ENCODE measurements around the gene NLRC3.
"Not testable (repeated sequence)": the region's sequence is repeated elsewhere in the genome, so short reads cannot be mapped to it uniquely, and the experiment has no call there.

The NLRC3 gene

DNA sequence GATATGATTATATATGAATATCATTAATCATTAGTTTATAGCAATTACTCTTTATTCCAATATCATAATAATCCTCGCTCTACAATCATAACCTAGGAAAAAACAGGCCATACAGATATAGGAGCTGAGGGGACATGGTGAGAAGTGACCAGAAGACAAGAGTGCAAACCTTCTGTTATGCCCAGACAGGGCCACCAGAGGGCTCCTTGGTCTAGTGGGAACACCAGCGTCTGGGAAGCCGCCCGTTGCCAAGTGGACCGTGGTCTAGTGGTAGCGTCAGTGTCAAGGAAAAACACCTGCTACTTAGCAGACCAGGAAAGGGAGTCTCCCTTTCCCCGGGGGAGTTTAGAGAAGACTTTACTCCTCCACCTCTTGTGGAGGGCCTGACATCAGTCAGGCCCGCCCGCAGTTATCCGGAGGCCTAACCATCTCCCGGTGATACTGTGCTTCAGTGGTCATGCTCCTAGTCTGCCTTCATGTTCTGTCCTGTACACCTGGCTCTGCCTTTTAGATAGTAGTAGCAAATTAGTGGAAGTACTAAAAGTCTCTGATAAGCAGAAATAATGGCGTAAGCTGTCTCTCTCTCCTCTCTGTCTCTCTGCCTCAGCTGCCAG lies 49.9 kb downstream of the NLRC3 start:
- H3K4me3 ChIP-seq (ENCODE audit: insufficient read depth, low read length, poor library complexity, severe bottlenecking); H3F3A ChIP-seq (ENCODE audit: insufficient read depth); H3K4me2 ChIP-seq (ENCODE audit: low read depth, low read length, poor library complexity, severe bottlenecking); H3K27ac ChIP-seq (ENCODE audit: low read depth, low read length); H3K9me2 ChIP-seq (replicated peaks; ENCODE audit: insufficient read depth, low read length); H2AFZ ChIP-seq (ENCODE audit: low read depth, low read length, severe bottlenecking); H3K36me3 ChIP-seq (ENCODE audit: low read length); H3K27me3 ChIP-seq (ENCODE audit: low read length); H3K9me3 ChIP-seq (ENCODE audit: insufficient read depth, low read length); H3K79me2 ChIP-seq (ENCODE audit: insufficient read depth, low read length); H3K9ac ChIP-seq (ENCODE audit: low read length); H4K20me1 ChIP-seq (ENCODE audit: low read depth, low read length): not testable (repeated sequence)
- TF ChIP-seq, protein P1, sequence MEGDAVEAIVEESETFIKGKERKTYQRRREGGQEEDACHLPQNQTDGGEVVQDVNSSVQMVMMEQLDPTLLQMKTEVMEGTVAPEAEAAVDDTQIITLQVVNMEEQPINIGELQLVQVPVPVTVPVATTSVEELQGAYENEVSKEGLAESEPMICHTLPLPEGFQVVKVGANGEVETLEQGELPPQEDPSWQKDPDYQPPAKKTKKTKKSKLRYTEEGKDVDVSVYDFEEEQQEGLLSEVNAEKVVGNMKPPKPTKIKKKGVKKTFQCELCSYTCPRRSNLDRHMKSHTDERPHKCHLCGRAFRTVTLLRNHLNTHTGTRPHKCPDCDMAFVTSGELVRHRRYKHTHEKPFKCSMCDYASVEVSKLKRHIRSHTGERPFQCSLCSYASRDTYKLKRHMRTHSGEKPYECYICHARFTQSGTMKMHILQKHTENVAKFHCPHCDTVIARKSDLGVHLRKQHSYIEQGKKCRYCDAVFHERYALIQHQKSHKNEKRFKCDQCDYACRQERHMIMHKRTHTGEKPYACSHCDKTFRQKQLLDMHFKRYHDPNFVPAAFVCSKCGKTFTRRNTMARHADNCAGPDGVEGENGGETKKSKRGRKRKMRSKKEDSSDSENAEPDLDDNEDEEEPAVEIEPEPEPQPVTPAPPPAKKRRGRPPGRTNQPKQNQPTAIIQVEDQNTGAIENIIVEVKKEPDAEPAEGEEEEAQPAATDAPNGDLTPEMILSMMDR (IDR thresholded peaks at IDR 0.05; ENCODE audit: insufficient read depth, low read length, poor library complexity, severe bottlenecking), result peak; percentile 39

DNA sequence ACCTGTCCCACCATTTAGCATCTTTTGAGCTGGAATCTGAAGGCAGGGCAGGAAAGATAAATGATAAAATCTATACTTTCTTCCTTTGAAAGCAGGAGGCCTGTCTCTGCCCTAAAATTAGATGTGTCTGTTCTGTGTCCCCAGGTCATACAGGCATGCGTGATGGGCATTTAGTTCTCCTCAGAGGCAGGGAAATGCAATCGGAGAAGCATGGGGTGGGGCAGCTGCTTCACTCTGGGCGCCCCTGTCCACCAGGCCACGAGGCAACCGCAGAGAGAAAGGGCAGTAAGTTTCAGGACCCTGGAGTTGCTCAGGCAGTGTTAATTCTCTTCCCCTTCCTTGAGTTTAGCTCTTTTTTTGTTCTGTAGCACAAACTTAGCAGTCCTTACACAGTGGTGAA lies 51.3 kb downstream of the NLRC3 start:
- Histone ChIP-seq H3K27me3 (ENCODE audit: low read length) (no peaks in the 10 kb centered on the region), H3K79me2 (ENCODE audit: insufficient read depth, low read length) (no peaks in the 10 kb centered on the region), H3K4me3 (ENCODE audit: insufficient read depth, low read length, poor library complexity, severe bottlenecking) (no peak overlapping the region), H3K27ac (ENCODE audit: low read depth, low read length) (no peak overlapping the region), H3F3A (ENCODE audit: insufficient read depth) (peaks cover 5% of the 10 kb centered on the region; the same call in 1 of the 2 replicates), H3K36me3 (ENCODE audit: low read length) (no peaks in the 10 kb centered on the region), H2AFZ (ENCODE audit: low read depth, low read length, severe bottlenecking) (no peak overlapping the region), H4K20me1 (ENCODE audit: low read depth, low read length) (no peaks in the 10 kb centered on the region), H3K9me3 (ENCODE audit: insufficient read depth, low read length) (no peaks in the 10 kb centered on the region), H3K9me2 (replicated peaks; ENCODE audit: insufficient read depth, low read length) (no peaks in the 10 kb centered on the region), H3K4me2 (ENCODE audit: low read depth, low read length, poor library complexity, severe bottlenecking) (no peak overlapping the region), H3K9ac (ENCODE audit: low read length) (no peak overlapping the region)
- TF ChIP-seq, protein P1 (IDR thresholded peaks at IDR 0.05; ENCODE audit: insufficient read depth, low read length, poor library complexity, severe bottlenecking), result no peak
- TF ChIP-seq EZH2phosphoT487 (conservative IDR thresholded peaks at IDR 0.05; ENCODE audit: low read length), result no peak

DNA sequence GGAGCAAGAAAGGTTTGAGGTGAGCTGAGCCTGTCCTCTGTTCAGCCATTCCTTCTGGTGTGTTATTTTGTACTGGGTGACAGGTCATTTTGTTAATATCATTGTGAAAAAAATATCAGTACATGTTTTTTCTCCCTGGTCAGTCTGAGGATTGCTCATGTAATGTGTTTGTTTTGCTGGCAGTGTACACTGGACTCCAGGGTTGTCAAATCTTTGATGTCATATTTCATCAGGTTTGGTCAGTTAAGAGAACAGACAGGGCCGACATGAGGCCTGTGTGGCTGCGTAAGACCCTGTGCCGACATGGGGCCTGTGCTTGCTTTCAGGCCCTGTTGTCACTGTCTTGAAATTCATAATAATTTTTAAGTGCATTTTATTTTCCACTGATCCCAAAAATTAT lies 53.9 kb downstream of the NLRC3 start:
- Histone ChIP-seq H3K9me2 (replicated peaks; ENCODE audit: insufficient read depth, low read length) (no peaks in the 10 kb centered on the region), H3K27ac (ENCODE audit: low read depth, low read length) (no peak overlapping the region), H3F3A (ENCODE audit: insufficient read depth) (no peaks in the 10 kb centered on the region), H3K79me2 (ENCODE audit: insufficient read depth, low read length) (no peaks in the 10 kb centered on the region), H3K9me3 (ENCODE audit: insufficient read depth, low read length) (no peaks in the 10 kb centered on the region), H3K4me2 (ENCODE audit: low read depth, low read length, poor library complexity, severe bottlenecking) (no peak overlapping the region), H2AFZ (ENCODE audit: low read depth, low read length, severe bottlenecking) (no peak overlapping the region), H3K4me3 (ENCODE audit: insufficient read depth, low read length, poor library complexity, severe bottlenecking) (no peak overlapping the region), H4K20me1 (ENCODE audit: low read depth, low read length) (no peaks in the 10 kb centered on the region), H3K27me3 (ENCODE audit: low read length) (no peaks in the 10 kb centered on the region), H3K36me3 (ENCODE audit: low read length) (no peaks in the 10 kb centered on the region), H3K9ac (ENCODE audit: low read length) (no peak overlapping the region)
- TF ChIP-seq, protein P1 (IDR thresholded peaks at IDR 0.05; ENCODE audit: insufficient read depth, low read length, poor library complexity, severe bottlenecking), result no peak
- no peak for TF ChIP-seq EZH2phosphoT487 (conservative IDR thresholded peaks at IDR 0.05; ENCODE audit: low read length)
